ENCODE data around the gene CHST15.

Gene CHST15

DNA sequence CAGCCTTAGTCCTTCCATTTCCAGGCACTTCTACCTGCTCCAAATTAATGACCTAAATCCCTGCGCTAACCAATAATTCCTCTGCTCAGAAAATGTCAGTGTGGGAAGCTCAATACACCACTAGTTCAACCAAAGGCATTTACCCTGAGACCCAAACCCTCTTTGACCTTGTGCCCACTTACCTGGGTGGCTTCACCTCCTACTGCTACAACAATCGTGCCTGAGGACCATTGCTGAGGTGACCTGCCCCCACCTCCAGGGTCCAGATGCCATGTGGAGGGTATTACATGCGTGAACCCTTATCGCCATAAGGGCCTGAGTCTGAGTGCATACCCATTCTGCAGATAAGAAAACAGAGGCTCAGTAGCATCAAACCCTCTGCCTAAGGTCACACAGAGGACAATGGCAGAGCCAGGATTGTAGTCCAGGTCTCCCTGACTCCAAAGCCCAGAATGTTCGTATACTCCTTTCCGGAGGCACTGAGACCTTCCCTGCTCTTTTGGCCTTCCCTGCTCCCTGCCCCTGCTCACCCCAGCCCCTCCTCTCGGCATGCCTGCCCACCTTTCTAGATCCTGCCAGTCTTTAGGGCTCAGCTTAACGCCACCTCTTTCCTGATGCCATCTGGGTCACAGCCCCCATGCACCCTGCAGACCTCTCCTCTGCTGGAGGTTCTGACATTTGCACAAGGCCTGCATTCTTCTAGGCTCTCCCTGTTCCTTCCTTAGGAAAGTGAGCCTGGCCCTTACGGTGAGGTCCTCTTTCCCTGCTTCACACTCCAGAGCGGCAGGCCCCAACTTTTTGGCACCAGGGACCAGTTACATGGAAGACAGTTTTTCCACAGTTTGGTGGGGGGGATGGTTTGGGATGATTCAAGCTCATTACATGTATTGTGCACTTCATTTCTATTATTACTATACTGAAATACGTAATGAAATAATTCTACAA, 94.9 kb downstream of the CHST15 start:
- DNase-seq (ENCODE audit: low read depth in 2 of 2): no peak

DNA sequence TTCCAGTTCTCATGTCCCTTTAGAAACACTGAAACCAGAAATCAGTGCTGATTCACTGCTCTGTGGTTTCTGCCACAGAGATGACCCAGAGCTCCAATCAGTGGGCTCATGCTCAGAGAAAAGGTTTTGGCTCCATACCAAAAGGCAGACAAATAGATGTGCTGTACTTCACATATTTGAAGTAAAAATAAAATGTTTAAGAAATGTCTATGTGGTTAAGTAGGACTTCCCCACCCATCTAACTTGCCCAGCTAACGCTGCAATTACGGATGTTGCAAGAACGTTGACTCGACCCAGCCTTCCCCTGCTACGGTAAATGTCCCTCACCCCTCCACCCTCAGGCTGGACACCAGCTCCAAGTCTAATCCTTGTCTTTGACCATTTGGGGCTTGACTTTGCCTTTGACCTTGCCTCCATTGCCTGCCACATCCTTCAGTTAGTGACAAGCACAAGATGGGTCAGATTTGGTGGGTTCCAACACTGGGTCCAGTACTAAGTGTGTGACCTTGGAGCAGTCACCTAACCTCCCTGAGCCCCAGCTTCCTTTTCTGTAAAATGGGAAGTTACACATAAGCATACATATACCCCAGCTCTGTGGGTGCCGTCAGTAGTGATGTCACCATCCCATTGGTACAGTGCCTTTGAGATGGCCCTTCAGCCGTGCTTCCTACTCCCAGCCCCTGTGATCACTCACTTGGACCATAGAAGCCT, 95.8 kb downstream of the CHST15 start:
- DNase-seq (ENCODE audit: low read depth in 2 of 2): no peak

DNA sequence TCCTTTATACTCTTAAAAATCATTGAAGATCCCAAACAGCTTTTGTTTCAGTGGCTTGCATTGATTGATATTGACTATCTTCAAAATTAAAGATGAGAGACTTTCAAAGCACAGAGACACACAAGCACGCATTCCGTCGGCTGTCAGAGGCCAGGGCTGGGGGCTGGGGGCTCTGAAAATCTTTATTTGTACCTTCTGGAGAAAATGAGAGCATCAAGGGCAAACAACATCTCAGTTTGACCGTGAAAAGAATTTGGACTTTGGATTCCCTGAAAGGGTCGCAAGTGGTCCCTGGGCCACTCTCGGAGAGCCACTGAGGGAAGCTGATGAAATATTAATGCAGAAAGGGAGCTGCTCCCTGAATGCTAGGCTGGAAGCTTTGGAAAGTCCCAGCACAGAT, 96.4 kb downstream of the CHST15 start:
- no peak for DNase-seq (ENCODE audit: low read depth in 2 of 2)

DNA sequence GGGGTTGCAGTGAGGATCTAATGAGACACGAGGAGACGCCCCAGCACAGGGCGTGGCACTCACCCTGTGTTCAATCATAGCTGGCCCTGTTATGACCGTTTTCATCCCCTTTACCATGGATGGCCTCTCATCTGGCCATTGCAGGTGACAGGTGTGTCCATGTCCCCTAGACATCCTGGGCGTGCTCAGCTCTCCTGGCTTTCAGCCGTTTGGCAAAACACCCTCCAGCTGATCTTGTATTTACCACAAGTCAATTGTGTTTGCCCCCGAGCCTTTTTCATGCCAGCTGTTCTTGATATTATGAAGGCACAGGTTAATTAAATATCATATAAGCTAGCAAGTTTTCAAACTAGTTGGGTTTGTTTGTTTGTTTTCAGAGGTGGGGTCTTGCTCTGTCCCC, 97.1 kb downstream of the CHST15 start:
- no peak for DNase-seq (ENCODE audit: low read depth in 2 of 2)

DNA sequence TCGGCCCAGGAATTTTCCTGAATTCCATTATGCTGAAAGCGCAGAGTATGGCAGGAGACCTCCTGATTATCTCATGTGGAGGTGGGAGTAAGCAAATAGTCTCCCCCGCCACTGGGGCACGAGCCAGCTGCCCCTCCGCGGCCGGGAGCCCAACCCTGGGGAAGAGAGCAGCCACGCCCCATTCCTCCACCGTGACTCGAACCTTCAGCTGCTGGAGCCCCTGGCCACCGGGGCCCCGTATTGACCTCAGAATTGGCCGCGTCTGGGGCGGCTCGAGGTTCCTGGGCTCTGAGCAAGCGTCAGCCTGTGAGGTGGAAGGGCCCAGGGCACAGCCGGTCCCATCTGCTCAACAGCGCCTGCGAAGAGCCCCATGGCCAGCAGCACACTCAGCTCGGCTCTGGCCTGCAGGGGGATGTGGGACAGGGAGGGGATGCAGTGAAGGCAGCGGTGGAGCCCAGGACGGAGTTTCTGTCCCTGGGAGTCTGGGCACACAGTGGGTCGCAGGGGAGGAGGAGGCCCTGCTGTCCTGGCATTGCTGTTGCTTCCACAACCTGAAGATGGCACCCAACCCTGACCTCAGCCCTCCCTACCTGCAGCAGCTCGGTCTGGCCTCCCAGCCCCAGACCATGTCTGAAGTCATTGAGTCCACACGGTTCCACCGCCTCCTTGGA, 97.8 kb downstream of the CHST15 start:
- DNase-seq (ENCODE audit: low read depth in 2 of 2): no peak

DNA sequence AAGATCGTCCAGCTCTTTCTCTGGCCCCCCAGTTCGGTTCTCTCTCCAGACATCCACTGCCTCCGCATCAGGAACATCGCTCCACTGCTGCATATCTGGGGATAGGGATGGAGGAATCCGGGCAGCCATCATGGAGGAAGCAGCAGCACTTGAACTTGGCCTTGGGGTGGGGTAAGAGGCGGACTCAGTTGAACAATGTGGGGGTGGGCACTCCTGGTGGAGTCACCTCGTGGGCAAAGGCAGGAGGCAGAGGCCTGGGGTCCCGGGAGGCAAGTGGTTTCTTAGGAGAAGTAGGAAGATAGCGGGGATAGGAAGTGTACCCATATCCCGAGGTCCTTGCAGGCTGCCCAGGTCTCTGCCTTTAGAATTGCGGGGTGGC, 98.3 kb downstream of the CHST15 start:
- DNase-seq (ENCODE audit: low read depth in 2 of 2): no peak

DNA sequence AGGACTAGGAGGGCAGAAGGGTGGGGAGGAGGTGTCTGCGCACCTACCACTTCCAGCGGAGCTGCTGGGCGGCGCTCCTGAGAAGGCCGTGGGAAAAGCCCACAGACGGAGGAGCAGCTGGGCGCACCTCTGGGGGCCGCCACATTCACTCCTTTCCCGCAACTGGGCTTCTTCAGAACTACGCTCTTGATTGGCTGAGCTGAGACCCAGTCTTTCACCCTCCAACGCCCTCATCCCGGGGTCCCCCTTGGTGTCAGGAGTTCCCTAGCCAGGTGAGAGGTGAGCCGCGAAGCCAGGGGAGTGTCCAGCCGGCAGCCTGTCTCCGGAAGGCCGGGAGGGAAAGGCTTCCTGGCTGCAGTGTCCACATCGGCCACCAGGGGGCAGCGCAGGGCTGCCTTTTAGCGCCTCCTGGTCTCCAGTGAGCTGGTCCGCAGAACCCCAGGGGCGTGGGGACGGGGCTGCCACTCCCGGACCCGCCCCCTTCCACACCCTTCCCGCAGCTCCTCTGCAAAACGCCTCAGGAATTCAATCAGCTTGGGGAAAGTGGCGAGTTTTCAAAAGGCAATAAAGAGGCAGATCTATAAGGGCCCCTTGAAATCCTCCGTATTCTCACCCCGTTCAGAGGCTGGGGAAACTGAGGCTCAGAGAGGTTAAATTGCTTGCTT, 98.8 kb downstream of the CHST15 start:
- DNase-seq (ENCODE audit: low read depth in 2 of 2): peak; percentile 52 to 79

DNA sequence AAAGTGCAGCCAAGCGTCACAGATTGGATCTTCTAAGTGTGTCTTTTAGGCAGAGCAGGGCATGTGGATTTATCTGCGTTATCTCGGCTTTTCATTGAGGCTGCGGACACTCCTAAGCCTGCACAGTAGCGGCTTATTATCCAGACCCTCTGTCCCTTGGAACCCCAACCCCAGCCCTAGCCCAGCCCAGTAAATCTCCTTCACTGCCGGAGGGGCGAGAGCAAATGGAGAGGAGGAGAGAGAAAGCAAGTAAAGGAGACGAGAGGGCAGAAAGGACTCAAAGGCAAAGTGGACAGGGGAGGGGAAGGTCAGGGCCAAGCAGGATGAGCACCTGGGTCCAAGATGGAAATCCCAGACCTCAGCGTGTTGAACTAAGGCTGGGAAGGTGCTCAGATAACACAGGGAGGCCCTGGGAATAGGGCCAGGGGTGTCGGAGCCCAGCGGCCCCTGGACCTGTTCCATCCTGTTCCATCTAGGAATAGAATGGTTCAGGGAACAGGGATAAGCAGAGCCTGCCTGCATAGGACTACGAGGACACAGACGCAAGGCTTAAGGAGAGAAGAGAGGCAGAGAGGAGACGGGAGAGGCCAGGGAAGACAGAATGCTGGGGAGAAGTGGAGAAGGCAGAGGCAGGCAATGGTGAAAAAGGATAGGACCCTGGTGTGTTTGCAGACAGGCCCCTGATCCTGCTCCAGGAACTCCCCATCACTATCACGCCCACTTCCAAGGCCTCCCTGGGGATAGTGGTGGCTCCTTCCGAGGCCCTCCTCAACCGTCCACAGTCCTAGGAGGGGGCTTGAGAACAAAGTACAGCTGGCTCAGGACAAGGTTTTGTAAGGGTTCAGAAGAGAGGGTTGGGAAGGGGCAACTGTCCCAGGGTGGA, 99.6 kb downstream of the CHST15 start:
- DNase-seq (ENCODE audit: low read depth in 2 of 2): no peak

DNA sequence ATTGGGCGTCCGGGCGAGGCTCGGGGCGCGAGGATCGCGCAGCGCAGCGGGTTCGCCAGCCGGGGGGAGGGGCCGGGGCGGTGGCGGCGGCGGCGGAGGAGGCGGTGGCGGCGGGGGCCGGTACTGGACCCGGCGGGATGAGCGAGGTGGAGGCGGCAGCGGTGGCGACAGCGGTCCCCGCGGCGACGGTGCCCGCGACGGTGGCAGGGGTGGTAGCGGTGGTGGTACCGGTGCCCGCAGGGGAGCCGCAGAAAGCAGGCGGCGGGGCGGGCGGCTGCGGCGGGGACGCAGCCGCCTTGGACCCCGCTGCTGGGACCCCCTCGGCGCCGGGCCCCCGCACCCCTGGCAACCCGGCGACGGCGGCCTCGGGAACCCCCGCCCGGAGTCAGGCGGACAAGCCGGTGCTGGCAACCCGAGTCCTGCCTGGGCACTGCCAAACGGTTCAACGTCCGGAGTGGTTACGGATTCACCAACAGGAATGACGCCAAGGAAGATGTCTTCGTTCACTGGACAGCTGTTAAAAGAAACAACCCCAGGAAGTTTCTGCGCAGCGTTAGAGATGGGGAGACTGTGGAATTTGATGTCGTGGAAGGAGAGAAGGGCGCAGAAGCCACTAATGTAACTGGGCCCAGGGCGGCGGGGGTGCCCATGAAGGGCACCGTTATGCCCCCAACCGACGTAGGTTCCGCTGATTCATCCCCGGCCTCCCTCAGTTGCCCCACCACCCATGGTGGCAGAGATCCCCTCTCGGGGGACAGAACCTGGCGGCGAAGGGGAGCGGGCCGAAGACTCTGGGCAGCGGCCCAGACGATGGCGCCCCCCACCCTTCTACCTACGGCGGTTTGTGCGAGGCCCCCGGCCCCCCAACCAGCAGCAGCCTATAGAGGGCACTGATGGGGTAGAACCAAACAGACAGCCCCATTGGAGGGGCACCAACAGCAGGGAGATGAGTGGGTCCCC, 101.5 kb downstream of the CHST15 start:
- DNase-seq (ENCODE audit: low read depth in 2 of 2): no peak

DNA sequence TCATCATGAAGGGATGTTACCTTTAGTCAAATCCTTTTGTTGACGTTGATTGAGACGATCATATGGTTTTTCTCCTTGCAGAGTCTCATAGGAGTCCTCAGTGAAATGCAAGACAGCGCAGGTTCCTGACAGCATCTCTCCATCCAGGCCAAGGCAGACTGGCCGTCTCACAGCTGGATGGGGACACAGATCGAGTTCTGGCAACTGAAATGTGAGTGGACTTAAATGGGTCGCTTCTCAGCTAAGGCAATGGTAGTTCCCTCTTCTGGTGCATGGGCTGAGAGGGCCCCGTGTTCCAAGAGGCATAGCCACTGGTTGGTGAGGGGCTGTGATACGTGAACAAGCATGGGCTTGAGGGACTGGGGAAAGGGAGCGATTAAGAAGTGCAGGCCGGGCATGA, 102.5 kb downstream of the CHST15 start:
- no peak for DNase-seq (ENCODE audit: low read depth in 2 of 2)

DNA sequence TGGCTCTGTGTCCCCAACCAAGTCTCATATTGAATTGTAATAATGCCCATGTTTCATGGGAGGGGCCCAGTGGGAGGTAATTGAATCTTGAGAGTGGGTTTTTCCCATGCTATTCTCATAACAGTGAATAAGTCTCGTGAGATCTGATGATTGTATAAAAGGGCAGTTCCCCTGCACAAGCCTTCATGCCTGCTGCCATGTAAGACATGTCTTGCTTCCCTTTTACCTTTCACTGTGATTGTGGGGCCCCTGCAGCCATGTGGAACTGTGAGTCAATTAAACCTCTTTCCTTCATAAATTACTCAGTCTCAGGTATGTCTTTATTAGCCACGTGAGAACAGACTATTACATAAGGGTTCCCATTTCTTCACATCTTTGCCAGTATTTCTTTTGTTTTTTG, 104.7 kb downstream of the CHST15 start:
- DNase-seq (ENCODE audit: low read depth in 2 of 2): no peak

DNA sequence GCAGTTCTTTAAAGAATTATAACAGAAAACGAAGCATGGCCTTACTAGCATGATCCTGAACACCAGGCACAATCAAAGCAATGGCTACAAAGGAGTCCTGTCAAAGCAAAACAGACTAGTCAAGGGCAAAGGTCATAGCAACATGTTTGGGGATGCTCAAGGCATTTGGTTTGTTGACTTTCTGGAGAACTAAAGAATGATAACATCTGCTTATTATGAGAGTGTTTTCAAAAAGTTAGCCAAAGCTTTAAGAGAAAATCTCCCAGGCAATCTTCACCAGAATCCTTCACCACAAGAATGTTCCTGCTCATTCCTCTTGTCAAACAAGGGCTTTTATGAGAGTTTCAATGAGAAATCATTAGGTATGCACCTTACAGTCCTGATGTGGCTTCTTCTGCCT, 106.7 kb downstream of the CHST15 start:
- no peak for DNase-seq (ENCODE audit: low read depth in 2 of 2)

DNA sequence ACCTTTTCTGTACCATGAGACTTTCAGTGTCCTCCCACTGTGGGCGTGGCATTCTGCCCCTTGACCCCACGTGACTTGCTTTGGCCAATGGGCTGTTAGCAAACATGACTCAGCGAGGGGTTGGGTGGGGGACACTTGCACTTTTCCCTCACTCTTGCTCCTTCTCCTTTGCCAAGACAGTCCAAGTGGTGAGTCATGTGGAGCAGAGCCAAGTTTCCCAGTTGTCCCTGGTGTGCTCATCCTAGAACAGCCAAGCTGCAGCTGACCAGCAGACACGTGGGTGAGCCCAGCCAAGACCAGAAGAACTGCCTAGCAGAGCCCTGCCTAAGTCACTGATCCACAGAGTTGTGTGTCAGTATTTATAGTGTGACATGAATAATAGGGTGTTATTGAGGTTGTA, 119.0 kb downstream of the CHST15 start:
- no peak for DNase-seq (ENCODE audit: low read depth in 2 of 2)

DNA sequence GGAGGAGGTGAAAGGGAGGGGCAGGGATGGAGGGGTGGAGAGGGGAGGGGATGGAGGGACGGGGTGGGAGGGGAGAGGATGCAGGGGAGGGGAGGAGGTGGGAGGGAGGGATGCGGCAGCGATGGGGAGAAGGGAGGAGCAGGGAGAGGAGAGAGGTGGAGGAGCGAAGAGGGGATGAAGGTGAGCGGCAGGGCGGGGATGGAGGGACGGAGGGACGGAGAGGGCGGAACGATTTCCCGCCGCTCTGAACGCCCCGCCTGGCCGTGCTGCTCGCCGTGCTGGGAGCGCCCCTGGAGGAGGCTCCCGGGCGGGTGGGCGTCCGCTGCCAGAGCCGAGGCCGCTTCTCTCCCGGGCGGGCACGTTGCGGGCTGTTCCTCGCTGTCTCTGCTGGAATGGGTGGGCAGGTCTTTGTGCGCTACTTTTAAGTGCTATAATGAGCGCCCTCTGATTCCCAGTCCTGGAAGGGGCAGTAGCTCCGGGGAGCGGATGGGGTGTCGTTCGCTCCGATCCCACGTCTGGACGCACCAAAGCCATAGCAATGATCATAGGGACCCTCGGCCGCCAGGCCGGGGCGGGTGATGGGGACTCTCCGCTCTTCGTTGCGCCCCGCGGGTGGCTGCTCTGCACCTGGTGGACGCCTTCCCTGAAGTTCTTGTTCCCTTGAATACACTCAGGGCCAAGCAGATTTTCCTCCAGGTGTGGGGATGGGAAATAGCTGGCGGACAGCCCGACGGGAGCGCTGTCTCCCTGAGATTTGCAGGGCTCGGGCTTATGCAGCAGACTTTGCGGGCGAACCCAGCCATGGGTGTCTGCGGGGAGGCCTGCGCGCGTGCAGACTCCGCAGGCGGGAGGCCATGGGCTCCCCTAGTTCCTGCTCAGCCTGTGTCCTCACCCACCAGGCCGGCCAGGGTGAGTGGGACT, 120.7 kb downstream of the CHST15 start:
- DNase-seq (ENCODE audit: low read depth in 2 of 2): no peak

DNA sequence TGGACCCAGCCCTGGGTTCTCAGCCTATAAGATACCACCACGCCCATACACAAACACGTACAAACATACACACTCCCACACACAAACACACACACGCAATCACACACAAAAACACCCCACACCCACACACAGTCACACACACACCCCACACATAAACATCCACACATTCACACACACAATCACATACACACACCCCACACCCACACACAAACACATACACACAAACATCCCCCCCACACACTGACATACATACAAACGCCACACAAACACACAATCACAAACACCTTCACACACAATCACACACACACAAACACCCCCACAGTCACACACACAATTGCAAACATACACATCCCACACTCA, 122.5 kb downstream of the CHST15 start:
- DNase-seq (ENCODE audit: low read depth in 2 of 2): no peak

DNA sequence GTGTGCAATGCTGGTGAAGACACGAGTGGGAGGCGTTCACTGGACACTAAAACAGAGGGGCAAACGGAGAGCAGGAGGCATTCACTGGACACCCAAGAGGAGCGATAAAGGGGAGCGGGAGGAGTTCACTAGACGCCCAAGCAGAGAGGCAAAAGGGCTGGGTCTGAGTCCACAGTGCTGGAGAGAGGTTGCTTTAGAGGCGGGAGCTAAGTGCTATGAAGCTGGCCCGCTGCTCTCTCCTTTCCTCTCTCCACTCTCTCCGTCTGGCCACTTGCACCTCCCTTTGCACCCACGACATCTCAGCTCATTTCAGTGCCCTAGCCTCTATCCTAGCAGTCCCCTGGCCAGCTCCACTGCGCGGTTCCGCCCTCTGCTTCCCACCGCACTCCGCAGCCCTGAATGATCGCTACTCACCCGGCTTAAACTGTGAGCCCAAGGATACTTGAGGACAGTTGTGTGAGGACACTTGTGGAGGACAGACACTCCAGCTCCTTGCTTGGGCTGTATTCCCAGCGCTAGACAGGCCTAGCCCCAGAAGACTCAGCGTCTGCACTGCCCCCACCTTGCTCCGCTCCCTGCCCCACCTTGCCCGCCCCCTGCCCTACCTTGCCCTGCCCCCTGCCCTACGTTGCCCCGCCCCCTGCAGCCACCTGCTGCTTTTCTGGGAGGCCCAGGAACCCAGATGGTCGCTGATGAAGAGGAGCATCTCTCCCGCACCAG, 123.0 kb downstream of the CHST15 start:
- DNase-seq (ENCODE audit: low read depth in 2 of 2): no peak

DNA sequence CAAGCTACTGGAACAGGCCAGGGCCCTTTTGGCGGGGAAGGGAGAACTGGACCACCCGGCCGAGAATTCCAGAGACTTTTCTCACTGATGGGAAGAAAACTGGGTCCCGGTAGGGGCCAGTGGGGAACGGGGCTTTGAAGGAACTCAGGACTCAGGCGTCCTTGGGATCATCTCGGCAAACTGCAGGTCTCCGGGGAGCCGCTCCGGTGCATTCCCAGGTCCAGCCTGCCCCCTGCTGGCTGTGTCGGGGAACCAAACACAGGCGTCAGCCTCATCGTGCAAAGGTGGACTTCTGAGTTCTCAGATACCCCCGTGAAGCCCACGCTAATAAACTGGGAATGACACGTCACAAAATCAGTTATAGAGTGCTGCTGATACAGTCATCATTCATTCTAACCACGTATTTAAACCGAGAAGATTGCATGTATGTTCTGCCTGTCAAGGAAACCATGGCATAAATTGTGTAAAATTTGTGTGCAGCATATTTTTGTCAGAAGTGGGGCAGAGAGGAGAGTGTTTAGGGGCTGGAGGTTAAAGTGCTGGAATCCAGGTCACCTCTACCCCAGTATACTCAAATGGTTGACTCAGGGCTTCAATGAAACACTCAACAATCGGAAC, 125.7 kb downstream of the CHST15 start:
- DNase-seq (ENCODE audit: low read depth in 2 of 2): peak in 1 of 2 donors; percentile 9

DNA sequence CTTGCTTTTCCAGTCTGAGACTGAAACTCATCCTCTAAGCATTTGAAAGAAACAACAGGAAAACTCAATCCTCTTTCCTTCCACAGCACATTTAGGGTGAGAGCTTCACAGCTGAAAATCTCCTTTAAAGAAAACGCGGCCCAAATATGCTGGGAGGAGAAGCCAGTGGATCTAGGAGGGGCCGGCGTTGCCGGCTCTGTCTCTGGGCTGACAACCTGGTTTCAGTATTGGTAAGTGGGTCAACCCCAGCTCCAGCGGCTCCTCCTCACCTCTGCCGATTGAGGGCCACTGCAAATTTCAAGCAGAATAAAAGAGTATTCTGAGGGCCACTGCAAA, 126.5 kb downstream of the CHST15 start:
- DNase-seq (ENCODE audit: low read depth in 2 of 2): no peak

All from stimulated activated CD4-positive, alpha-beta T cell treated with anti-CD3 and anti-CD28 coated beads, Interleukin-1b, Interleukin-23, amount 100 ng/mL, for 1 hour (primary cell).